GM10266 (cell line): Measurements from ENCODE around the gene FOXRED1.

ENCODE experiments used
- DNase-seq: peaks from one replicate; pipeline ENCODE4 v3.0.0; 2012; ENCODE audit errors: extremely low spot score
- TF ChIP-seq, protein P1 (sequence below): IDR thresholded peaks from 2 replicates; pipeline ENCODE4 v1.5.1; 2012; ENCODE audit warnings: mild to moderate bottlenecking, low read depth; ENCODE audit not compliant: control insufficient read depth, insufficient read depth; ENCODE audit errors: missing control alignments

FOXRED1 gene

DNA sequence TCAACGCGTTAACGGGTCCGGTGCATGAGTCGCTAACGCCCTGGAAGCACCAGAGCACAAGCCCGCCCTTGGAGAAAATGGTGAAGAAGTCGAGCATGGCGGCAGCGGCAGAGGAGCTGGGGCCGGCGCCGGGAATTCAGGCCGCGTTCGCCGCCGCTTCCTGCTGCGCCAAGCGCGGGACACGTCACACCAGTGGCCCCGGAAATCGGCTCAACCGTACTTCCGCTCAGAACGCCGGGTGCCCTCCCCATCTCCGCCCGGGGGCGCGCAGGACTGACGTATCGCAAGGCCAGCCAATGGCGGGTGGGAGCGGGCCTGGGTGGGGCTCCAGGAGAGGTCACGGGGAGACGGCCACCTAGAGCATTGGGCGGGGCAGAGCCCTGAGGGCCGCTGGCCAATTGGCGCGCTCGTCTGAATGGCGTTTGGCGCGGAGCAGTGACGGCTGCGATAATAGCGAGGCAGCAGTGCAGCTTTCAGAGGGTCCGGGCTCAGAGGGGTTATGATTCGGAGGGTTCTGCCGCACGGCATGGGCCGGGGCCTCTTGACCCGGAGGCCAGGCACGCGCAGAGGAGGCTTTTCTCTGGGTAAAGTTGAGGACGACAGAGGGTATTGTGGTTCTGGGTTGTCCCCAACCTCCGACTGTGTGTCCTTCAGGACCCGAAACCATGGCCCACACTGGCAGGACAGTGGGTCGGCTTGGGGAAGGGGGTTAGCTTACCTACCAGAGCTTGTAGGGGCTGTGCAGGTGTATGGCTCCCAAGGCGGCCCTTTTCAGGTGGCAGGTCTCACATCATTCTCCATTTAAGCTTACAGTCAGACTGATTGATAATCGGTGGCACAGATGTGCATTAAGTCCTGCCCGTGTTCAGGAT lies at the start of gene FOXRED1, which contains the start of gene SRPRA:
FOXRED1 (plus strand) TSS at position 447 of the 872 bp plus-strand sequence; CDS start at position 500, 53 bp downstream.
SRPRA (minus strand) TSS at position 188 of the 872 bp plus-strand sequence; CDS start at position 97, 91 bp downstream.
- TF ChIP-seq, protein P1, sequence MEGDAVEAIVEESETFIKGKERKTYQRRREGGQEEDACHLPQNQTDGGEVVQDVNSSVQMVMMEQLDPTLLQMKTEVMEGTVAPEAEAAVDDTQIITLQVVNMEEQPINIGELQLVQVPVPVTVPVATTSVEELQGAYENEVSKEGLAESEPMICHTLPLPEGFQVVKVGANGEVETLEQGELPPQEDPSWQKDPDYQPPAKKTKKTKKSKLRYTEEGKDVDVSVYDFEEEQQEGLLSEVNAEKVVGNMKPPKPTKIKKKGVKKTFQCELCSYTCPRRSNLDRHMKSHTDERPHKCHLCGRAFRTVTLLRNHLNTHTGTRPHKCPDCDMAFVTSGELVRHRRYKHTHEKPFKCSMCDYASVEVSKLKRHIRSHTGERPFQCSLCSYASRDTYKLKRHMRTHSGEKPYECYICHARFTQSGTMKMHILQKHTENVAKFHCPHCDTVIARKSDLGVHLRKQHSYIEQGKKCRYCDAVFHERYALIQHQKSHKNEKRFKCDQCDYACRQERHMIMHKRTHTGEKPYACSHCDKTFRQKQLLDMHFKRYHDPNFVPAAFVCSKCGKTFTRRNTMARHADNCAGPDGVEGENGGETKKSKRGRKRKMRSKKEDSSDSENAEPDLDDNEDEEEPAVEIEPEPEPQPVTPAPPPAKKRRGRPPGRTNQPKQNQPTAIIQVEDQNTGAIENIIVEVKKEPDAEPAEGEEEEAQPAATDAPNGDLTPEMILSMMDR = no peak
- DNase-seq = peak; percentile 99

DNA sequence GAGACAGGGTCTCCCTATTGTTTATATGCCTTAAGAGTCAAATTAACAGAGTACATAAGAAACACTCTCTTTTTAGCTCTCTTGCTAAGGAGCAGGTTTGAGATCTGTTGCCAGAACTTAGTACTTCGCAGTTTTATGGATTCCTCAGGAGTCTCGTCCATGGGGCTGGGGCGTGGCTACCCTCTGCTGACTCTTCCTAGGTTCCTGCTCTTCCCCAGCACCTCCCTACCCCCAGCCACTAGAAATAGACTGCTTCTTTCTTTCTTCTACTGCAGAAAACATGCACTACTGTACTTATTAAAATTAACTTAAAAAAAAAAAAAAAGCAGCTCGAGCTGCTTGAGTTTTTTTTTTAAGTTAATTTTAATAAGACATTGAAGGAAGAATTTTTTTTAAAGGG lies 49.4 kb upstream of the FOXRED1 start:
- no peak for DNase-seq
- TF ChIP-seq, protein P1 = no peak

DNA sequence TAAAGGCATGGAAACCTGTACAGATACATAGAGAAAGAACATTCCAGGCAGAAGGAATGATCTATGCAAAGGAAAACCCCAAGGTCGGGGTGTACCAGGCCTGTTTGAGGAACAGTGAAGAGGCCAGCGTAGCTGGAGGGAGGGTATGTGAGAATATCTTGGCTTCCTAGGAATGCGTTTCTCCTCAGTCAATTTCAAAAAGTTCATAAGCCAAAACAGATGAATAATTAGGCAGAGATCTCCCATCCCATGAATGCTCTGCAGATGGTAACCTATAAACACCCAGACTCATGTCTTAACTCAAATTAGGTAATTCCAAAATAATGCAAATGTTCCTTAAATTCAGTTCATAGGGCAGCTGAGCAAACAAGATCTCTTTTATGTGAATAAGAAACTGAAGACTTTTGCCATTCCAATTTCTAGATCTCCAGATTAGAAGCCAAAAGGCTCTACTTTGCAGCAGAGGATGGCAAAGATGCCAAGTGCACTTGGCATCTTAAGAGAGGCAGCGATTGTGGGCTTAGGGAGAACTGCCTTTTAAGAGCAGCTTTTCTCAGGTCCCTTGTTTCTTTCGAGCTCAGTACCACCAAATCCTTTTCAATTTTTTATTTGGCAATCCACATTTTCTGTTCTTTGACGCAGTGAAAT lies 44.2 kb upstream of the FOXRED1 start:
- DNase-seq = no peak
- TF ChIP-seq, protein P1 = no peak

DNA sequence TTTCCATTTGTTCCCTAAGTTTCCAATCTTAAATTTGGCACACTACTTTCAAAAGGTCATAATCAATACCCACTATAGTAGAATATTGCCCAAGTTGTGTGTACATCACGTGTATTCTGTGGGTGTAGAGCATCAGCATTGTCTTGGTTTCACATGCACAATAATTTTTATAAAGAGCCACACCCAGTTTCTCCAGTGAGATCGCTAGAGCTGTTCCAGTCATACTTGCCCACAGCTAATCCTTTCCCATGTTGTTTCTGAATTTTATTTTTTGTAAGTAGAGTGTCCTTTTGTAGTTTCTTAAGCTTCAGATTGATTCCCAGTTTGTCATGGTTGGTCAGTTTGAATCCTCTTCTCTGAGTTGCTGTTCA lies 43.7 kb upstream of the FOXRED1 start:
- no peak for DNase-seq
- TF ChIP-seq, protein P1 = no peak

DNA sequence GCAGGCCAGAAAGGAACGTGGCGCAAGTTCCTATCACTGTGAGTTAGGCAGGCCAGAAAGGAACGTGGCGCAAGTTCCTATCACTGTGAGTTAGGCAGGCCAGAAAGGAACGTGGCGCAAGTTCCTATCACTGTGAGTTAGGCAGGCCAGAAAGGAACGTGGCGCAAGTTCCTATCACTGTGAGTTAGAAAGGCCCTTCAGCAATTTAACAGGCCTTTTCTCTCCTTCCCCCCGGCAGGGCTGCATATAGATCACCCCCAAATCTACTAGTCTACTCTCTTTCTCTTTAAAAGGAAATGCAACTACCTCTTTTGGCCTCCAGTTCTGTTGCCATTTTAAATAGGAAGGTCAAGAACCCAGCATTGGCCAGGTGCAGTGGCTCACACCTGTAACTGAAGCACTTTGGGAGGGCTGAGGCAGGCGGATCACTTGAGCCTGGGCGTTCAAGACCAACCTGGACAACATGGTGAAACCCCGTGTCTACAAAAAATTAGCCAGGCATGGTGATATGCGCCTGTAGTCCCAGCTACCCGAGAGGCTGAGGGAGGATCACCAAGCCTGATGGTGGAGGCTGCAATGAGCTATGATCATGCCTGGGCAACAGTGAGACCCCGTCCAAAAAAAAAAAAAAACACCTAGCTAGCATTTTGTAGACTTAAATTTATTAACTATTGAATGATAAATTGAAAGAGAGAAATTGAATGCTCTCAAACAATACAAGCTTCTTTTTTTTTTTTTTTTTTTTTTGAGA lies 42.4 kb upstream of the FOXRED1 start:
- DNase-seq = no peak
- TF ChIP-seq, protein P1 = no peak

DNA sequence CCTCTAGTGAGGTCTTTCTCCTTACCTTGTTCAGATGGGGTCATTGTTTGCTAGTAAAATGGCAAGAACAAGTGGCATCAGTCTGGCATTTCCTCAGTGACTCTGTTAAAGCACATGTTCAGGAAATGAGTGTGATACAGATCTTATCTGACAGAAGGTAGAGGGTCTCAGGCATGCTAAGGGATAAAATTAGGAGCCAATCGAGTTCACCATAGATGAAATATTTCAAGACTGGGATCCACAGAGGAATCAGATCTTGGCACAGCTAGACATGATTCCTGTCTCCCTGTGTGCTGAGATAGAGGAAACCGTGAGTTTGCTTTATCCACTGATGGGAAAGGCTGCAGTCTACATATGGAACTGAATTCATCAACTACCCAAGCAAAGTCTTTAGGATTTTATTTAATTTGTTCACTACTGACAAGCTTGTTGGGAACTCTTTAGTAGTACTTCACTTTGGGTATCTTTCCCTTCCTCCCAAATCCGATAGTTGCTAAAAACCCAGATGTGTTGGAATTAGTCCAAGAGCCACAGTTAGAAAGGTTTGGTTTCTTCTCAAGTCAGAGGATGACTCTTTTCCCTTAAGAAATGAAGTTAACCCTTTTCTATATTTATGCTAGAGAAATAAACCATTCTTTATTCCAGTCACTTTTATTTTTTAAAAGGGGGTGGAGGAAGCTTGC lies 39.0 kb upstream of the FOXRED1 start:
- TF ChIP-seq, protein P1 = no peak
- DNase-seq = no peak
